HPDE6-E6E7 (cell line): ENCODE measurements around the gene NFE2L3.
"Not testable (repeated sequence)": the region's sequence is repeated elsewhere in the genome, so short reads cannot be mapped to it uniquely, and the experiment has no call there.

Source experiments
- DNase-seq: peaks from one replicate; pipeline ENCODE4 v3.0.0; 2011; ENCODE audit warnings: missing footprints; ENCODE audit errors: extremely low spot score

NFE2L3 gene

DNA sequence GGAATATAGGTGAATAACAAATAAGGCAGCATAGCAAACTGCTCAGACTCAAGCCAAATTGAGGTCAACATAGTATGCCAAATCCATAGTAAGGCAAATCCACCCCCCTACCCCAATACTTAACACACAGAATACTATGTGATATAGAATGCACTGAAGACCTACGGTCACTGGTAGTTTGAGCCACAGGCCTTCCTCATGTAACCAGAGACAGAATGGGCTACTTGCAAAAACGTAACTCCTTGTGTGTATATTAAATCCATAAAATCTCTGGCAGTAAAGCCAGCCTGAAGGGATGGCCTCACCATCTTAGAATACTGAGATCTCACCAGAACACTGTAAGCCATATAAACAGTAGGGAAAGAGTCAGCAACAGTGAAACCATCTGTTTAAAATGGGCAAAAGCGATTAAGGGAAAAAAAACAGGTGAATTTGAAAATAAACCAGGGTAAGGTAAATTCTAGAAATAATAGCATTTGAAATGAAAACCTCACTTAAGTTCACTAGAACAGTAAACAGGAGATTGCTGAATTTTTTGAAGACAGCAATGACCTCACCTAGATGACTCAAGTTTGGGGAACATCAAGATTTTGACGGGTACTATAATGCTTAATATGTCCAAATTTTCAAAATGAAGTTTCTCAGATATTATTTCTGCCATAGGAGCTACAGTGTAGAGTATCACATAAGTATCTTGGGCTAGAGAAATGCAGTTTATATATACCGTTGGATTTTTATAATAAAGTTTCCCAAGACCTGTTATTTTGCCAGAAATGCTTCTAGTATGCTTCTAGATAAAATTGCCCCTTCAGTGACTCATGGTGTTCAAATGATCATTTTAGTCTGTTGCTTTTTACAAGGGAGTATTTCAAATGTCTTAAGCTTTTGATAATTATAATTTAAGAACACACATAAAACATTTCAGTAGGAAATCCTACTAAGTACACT, 34.6 kb downstream of the NFE2L3 start:
- DNase-seq: no peak

DNA sequence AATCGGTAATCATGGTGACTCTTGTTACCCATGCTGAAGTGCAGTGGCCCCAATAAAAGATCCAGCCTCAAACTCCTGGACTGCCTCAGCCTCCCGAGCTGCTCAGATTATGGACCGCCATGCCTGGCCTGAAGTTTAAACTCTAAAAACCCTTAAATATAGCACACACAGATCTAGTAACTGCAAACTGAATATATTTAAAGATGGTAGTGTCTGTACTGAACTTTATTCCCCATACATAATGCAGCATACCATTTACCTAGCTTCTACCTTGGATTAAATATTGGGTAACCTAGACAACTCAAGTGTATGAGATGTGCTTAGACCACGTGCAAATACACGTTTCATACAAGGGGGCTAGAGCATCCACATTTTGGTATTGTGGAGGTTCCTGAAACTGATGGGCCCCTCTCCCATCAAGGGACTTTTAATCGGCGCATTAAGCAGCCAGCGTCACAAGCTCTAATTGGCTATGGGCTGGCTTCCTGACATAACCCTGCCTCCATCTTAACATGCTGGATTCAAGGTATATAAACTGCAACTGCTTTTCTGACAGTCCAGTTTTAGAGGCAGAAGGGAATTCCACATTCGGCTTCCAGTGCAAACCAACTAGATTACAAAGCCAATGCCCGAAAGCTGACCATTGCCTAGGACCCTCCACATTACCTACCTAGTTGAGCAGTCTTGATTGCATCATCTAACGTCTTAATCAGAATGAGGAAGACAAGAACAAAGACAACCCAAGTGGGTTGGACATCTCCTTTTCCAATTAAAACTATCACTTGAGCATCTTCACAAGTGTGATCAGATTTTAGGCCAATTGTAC, 35.6 kb downstream of the NFE2L3 start:
- DNase-seq: no peak

DNA sequence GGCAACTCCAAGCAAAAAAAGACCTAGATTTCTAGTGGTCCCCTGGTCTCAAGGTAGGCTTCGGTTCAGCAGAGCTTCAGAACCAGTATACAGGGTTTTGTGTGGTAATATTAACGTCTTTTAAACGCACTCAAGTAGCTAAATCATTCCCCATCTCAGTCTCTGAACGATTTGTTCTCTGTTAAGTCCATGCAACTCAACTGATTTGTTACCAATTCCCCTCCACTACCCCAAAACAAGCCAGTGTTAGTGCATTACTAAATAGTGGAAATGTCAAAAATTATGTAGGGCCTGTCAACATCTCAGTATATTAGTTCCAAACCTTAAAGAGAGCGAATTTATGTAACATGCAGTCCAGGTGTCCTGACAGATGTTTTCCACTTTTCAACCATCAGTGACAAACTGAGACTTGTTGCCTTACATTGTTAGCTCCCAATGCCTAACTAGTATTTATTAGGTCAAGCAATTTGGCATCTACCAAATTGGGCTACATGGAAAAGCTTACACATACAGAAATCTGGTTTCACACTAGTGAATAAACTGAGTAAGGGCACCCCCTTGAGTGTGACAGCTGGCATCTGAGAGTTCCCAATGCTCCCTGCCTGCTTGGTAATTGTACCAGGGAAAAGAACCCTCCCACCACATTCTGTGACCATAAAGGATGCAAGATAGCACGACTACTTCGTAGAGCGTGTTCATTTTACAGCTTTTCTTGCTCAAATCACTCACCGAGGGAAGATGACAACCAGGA, 36.4 kb downstream of the NFE2L3 start:
- DNase-seq: no peak

DNA sequence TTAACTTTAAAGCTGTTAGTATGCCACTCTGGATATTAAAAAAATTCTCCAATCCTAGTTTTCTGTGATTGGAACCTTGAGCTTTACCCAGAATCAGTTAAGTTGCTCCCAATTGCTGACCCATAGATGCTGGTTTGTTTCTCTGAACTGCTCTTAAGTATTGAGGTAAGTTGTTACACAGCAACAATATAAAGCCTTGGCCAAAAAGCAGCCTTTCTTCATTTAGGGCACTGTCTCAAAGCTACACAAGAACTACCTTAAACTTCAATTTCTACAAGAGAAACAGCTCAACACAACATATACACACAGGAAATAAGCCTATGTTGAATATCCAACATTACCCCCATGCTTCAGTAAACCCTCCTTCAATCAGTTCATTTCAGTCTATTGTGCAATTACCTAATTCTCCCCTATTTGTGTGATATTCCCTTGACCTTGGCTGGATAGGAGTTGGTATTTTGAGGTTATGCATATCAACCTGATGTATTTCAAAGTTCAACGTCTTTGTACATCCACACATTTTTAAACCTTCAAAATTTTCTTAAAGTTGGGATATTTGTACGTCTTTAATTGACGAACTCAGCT, 37.1 kb downstream of the NFE2L3 start:
- DNase-seq: no peak

DNA sequence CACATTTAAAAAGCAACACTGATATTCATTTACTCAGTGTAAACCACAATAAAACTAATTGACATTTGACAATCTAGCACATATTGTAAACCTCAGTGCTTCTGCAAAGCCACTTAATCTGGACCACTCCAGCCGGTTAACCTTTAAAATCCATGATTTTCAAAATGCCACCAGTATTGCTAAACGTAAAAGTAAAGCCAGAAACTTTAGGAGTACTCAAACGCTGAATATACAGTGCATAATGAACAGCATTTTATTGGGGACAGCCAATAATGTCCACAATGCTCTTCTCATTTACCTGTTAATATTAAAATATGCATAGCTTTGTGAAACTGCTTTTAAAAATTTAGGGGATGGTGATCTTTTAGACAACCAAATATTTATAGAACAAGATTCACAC, 37.7 kb downstream of the NFE2L3 start:
- DNase-seq: no peak

DNA sequence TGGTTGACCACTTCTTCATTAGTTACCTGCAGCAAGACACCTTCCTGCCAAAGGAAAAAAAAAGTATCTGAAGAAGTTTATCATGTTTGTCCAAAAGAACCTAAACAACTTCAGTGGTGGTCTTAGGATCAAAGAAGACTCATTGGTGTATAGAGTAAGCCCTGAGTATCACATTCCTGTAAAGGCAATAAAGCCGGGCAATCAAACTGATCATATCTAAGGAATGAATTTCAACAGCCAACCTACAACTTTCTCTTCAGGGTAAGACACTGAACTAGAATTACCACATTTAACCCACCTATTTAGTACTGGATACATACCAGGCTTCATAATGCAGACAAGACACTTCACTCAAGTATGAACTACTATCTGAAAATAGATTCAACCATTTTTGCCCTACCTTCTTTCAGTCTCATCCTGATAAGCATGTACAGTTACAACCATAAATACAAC, 38.4 kb downstream of the NFE2L3 start:
- DNase-seq: no peak

DNA sequence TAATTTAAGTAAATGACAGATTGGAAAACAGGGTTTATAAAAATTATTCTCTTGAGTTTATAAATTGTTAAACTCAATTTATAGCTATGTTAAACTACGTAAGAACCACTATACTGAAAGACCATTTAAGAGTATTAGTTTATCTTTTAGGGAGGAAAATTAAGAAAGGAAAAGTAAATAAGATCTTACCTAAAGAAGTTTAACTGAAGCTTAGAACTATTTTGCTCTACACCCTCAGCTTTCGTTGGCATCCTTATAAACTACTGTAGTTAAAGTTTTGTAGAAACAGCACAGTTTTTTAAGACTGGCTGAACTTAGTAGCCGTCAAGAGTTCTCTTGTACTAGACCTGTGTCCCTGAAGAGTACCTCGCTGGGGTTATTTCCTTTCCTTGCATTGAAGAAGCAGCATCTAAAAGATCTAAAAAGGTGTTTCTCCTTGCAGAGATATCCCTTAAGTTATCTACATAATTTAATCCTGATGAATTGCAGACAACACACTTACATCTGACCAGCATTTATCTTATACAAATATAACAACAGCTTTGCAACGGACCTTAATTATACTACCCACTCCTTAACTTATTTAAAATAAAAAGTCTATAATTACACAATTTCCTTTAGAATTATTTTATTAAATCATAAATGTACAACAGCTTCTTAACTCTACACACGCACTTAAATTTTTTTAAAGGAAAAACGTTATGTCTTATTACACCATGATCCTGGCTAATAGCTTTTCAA, 39.4 kb downstream of the NFE2L3 start:
- no peak for DNase-seq

DNA sequence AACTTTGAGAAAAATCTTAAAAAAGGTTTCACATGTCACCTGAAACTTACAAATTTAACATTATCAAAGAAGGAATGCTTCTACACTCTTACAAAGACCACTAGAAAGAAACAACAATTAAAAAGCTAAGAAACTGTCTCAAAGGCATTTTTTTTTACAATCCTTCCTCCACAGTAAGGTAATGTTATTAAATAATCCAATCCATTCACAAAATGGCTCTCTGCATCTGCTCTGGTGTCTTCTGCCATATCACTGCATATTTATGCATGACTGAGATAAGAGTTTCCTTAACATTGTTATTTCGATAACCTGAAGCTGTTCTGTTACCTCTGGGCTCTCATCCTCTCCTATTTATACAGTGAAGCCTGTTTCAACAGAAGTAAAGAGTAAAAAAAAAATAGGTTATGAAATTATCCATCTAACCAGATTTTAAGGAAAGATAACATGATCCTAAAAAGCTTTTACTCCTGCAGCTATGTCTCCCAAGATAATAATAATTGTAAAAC, 40.0 kb downstream of the NFE2L3 start:
- DNase-seq: no peak

DNA sequence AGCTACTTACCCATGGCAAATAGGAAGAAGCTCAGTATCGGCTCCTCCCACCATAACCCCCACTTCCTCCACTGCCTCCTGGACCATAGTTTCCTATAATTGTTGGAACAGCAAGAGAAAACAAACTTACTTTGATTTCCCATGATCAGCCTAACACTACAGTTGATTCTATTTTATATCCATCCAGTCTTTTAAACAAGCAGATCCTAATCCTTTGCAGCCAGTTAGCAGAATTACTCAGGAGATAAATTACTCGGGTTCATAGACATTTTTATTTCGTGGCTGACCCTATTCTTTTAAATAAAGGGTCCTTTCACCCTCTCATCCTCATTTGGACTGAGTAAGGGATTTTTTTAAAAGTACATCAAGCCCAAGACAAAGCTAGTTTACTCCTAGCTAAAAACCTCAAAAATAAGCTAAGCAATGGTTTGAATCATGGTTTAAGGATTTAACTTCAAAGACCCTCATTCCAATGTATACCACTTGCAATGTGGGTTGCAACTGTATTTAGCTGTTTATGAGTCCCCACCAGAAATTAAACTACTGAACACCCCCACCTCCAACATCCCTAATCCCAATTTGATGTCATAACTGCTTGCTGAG, 40.6 kb downstream of the NFE2L3 start:
- DNase-seq: no peak

DNA sequence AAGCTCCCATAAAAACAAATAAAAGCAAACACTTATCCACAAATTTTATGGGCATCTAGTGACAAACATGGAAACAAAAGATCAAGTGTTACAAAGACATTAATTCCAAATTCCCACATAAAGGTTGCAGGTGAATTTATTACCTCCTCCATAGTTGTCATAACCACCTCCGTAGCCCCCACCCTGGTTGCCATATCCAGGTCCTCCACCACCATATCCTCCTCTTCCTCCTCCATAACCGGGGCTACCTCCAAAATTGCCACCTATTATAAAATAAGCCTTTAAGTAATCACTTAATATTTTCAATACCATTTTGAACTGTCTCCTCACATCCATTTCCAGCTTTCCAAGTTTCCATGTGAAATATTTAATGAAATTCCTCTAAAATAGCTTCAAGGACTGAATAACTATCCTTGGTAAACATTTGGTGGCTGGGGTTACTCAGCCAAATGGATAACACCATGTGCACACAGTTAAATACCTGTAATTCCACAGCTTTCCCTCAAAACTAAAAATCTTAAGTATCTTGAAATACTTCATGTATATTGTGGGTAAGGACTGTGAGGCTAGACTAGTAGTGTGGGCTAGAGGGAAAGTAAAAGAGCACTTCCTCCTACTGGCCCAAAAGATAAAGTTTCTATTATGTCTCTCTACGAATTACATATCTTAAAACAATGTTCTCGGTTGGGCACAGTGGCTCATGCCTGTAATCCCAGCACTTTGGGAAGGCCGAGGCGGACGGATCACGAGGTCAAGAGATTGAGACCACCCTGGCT, 41.6 kb downstream of the NFE2L3 start:
- no peak for DNase-seq

DNA sequence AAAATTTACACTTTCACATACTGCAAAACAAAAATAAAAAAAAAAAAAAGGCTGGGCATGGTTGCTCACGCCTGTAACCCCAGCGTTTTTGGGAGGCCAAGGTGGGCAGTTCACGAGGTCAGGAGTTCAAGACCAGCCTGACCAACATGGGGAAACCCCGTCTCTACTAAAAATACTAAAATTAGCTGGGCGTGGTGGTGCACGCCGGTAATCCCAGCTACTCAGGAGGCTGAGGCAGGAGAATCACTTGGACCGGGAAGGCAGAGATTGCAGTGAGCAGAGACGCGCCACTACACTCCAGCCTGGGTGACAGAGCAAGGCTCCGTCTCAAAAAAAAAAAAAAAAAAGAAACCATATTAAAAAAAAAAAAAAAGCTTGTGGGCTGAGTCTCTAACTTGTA, 42.8 kb downstream of the NFE2L3 start:
- not testable (repeated sequence) for DNase-seq

DNA sequence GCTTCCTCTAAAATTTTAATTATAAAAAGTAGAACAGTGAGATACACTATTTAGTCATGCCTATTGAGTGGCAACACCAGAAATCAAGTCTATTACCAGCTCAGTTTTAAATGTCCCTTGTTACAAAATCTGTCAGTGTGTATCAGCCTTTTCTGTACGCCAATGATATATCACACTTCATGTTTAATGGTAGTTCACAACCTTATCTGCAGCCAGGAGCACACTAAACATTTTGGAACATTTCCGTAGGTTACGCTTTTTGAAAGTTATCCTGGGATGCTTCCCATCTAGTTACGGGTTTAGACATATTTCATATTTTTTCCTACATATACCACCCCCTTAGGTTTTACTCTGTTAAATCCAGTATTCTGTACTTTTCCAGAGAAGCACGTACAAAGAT, 43.2 kb downstream of the NFE2L3 start:
- DNase-seq: no peak

DNA sequence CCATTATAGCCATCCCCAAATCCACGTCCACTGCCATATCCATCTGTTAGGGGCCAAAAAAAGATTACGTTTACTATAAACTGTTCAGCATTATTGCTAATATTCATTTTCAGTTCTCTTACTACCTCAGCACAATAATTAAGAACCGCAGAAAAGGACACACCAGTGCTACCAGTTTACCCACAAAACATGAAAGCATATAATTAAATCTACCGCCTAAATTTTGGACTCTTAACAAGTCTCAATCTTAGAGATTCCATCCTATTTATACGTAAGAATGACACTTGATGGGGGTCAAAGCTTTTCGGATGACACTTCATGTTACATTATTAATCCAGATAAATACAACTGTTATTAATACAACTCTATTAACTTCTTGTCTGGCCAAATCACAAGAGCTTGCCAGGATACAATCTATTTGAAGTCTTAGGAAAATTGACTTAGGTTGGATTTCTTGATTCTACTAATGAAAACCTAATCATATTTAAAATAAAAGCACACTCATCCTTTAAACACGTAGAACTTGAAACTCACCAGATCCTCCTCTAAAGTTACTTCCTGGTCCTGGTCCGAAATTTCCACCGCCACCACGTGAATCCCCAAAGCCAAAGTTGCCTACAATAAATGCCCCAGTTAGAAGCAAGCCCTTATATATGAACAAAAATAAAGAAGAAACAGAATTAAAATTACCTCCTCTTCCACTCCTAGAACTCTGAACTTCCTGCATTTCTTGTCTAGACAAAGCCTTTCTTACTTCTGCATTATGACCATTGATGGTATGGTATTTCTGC, 44.1 kb downstream of the NFE2L3 start:
- no peak for DNase-seq

DNA sequence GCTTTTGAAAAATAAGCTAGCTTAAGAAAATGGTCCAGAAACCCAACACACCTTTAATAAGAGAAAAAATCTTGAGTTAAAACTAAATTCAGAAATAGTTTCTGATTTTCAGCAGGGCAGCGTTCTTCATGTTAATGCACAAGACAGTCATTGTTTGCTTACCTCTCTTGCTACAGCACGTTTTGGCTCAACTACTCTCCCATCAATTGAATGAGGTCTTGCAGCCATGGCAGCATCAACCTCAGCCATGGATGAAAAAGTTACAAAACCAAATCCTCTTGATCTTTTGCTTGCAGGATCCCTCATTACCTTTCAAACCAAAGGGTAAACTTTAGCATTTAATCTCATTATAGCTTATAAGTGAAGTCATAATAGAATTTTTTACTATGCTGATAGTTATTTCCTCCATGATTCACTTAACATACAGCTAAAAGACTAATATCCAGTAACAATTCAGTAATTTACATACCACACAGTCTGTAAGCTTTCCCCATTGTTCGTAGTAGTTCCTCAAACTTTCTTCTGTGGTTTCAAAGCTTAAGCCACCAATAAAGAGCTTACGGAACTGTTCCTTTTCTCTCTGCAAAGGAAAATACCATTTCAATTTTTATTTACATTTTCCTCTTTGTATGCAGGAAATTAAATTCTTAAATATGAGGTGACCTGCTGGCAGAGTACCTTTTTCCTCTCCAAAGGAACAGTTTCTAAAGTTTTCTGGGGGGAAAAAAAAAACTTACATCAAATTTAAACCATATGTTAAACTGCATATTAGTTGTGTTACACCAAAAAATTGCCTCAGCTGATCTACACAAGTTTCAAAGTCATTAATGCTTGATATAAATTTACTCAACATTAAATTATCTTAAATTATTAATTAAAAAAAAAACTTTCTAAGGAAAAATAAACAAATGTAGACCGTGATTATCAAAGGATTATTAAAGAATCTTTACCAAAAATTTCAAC, 45.4 kb downstream of the NFE2L3 start:
- DNase-seq: no peak

DNA sequence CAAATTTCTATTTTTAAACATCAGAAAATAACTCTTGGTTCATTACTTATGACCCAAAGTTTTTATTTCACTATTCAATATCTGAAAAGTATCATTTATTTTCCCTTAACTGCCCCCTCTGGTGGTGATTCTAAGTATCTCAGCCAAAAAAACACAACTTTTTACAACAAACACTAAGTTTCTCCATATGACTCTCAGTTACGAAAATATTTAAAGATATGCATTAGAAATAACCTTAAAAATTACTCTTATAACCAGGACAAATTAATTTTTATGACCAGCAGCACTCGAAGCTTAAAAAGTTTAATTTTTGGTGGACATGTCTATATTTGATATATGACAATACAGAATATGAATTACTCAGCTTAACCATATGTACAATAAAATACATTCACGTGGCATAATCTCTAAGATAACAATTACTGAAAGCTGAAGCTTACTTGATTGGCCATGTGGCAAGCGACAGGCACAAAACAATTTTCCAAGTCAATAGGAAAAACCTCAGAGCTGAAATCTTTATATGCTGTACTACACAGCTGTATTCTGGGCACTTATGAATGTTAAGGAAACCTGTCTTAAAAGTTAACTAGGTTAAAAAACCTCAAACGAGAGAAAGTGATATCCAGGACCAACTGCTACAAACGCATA, 46.3 kb downstream of the NFE2L3 start:
- no peak for DNase-seq

DNA sequence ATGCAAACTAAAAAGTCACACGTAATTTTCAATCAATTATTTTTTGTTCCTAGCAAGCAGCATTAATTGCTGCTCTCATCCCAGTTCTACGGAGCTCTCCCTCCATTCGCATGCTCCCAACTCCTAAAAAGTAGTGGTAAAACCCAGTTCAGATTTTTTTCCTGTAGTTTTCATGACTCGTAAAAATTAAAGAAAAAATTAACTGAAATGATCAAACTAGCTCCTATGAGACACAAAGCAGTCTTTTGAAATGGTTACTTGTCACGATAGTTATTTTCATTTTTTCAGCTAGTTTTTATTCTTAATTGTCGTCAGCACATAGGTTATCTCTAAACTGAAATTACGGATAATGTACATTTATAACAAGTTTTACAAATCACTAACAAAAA, 46.8 kb downstream of the NFE2L3 start:
- DNase-seq: no peak
